HCT116 (cell line): Measurements from ENCODE around the gene KRTAP10-1. TPM values are rescaled to one million over a fixed set of nuclear protein-coding genes. Genes with fewer than 3 reads are reported as not detected.

Source experiments
- ATAC-seq: fragments of 200-7000 bp; cut with Tn5 transposase; 2 replicates; pipeline ENCODE4 v1.9.1; 2020; ENCODE audit warnings: mild to moderate bottlenecking, moderate library complexity
- BruUV-seq: library from RNA; stranded (reverse); fragments of 400-500 nt; replicated peaks from 2 replicates; lab custom pipeline; 2021; lab: Mats Ljungman, UMichigan
- CTCF ChIA-PET: fragments of 300-600 bp; sonication (Branson Sonifier 250); formaldehyde crosslinking; loops from one replicate; lab custom pipeline; 2021; ENCODE audit warnings: antibody characterized with exemption; lab: Charles Lee
- POLR2A ChIA-PET: fragments of 300-600, 350-600 bp; sonication (Branson Sonifier 250); formaldehyde crosslinking; loops from one replicate; lab custom pipeline; 2021; ENCODE audit warnings: antibody characterized with exemption; lab: Charles Lee
- RAD21 ChIA-PET, 2 experiments: fragments of 300-600 bp; sonication (Branson Sonifier 250); formaldehyde crosslinking; loops; one replicate each; lab custom pipeline; 2023; ENCODE audit warnings: low total read pairs in 2 of 2; ENCODE audit not compliant: uncharacterized antibody in 2 of 2, unreplicated experiment in 2 of 2, low non-redundant PET in 1 of 2; lab: Charles Lee
- DNase-seq: peaks from one replicate; pipeline ENCODE4 v3.0.0-alpha.2; 2010; ENCODE audit warnings: low read depth, low spot score
- H2AFZ ChIP-seq: fragments of 200-600 bp; shearing (Covaris generic), sonication (generic); 2 replicates; pipeline ENCODE4 v1.6.1; 2017; ENCODE audit warnings: low read depth, mixed run types, mixed read lengths, antibody characterized with exemption, low read length; ENCODE audit not compliant: poor library complexity, severe bottlenecking
- H3K27ac ChIP-seq: 2 replicates; pipeline ENCODE4 v1.5.1; 2012; ENCODE audit warnings: low read depth, low read length
- H3K27me3 ChIP-seq: fragments of 200-600 bp; sonication (generic); 2 replicates; pipeline ENCODE4 v1.6.1; 2016; ENCODE audit warnings: mixed run types, low read length, mixed read lengths; ENCODE audit not compliant: insufficient read depth
- H3K36me3 ChIP-seq, 2 experiments: fragments of 200-500 bp in 1 of 2; fragments of 200-600 bp in 1 of 2; sonication (Bioruptor generic) in 1 of 2; sonication (generic) in 1 of 2; 2 replicates each; pipeline versions ENCODE4 v1.5.1 to v1.6.1; 2014 to 2016; ENCODE audit warnings: low read length in 2 of 2, inconsistent platforms in 1 of 2, mixed read lengths in 1 of 2, mixed run types in 1 of 2; ENCODE audit not compliant: insufficient read depth in 2 of 2, control insufficient read depth in 1 of 2
- H3K4me1 ChIP-seq, 2 experiments: fragments of 200-600 bp in 1 of 2; sonication (generic) in 1 of 2; 2 replicates each; pipeline versions ENCODE4 v1.5.1 to v1.6.1; 2012 to 2017; ENCODE audit warnings: low read length in 2 of 2, inconsistent platforms in 1 of 2, mild to moderate bottlenecking in 1 of 2, mixed read lengths in 1 of 2, mixed run types in 1 of 2, moderate library complexity in 1 of 2; ENCODE audit not compliant: insufficient read depth in 2 of 2, control insufficient read depth in 1 of 2
- H3K4me2 ChIP-seq: fragments of 200-600 bp; sonication (generic); 2 replicates; pipeline ENCODE4 v1.6.1; 2017; ENCODE audit warnings: mixed run types, low read length, mixed read lengths
- H3K4me3 ChIP-seq, 2 experiments: fragments of 200-600 bp in 1 of 2; sonication (generic) in 1 of 2; replicated peaks in 1 of 2; 2 replicates each; pipeline ENCODE4 v1.5.1; 2011 to 2016; ENCODE audit warnings: low read length in 2 of 2, control low read depth in 1 of 2, low read depth in 1 of 2, mild to moderate bottlenecking in 1 of 2, mixed read lengths in 1 of 2, mixed run types in 1 of 2
- H3K79me2 ChIP-seq: fragments of 200-600 bp; sonication (generic); 2 replicates; pipeline ENCODE4 v1.6.1; 2017; ENCODE audit warnings: mild to moderate bottlenecking, mixed run types, low read length, moderate library complexity, mixed read lengths; ENCODE audit not compliant: insufficient read depth
- H3K9ac ChIP-seq: fragments of 200-600 bp; sonication (generic); 2 replicates; pipeline ENCODE4 v1.6.1; 2016; ENCODE audit warnings: low read length, mixed read lengths
- H3K9me2 ChIP-seq: fragments of 200-600 bp; sonication (generic), shearing (Covaris generic); 2 replicates; pipeline ENCODE4 v1.6.1; 2017; ENCODE audit warnings: mixed run types, mild to moderate bottlenecking, moderate library complexity; ENCODE audit not compliant: insufficient read depth
- H3K9me3 ChIP-seq, 2 experiments: fragments of 200-500 bp in 1 of 2; fragments of 200-600 bp in 1 of 2; sonication (Bioruptor generic) in 1 of 2; sonication (generic) in 1 of 2; 2 replicates each; pipeline ENCODE4 v1.6.1; 2014 to 2017; ENCODE audit warnings: low read length in 2 of 2, mixed read lengths in 2 of 2, inconsistent platforms in 1 of 2, low read depth in 1 of 2, mild to moderate bottlenecking in 1 of 2, mixed run types in 1 of 2, moderate library complexity in 1 of 2; ENCODE audit not compliant: control insufficient read depth in 1 of 2, insufficient read depth in 1 of 2
- H4K20me1 ChIP-seq: fragments of 200-600 bp; sonication (generic), shearing (Covaris generic); 2 replicates; pipeline ENCODE4 v1.6.1; 2017; ENCODE audit warnings: mixed run types, mild to moderate bottlenecking, moderate library complexity; ENCODE audit not compliant: insufficient read depth
- ATF3 ChIP-seq: IDR thresholded peaks from 2 replicates; pipeline ENCODE4 v1.6.1; 2012
- CBX3 ChIP-seq: IDR thresholded peaks from 2 replicates; pipeline ENCODE4 v1.6.1; 2012; ENCODE audit warnings: low read depth
- CEBPB ChIP-seq: IDR thresholded peaks from 2 replicates; pipeline ENCODE4 v1.6.1; 2012; ENCODE audit warnings: low read depth
- CTCF ChIP-seq, 3 experiments: fragments of 200-600 bp in 1 of 3; sonication (generic) in 1 of 3; IDR thresholded peaks in 2 of 3; conservative IDR thresholded peaks in 1 of 3; 2 replicates each; pipeline ENCODE4 v1.5.1; 2012 to 2017; ENCODE audit warnings: low read depth in 2 of 3, low read length in 2 of 3, antibody characterized with exemption in 1 of 3, borderline replicate concordance in 1 of 3, control low read depth in 1 of 3, mild to moderate bottlenecking in 1 of 3, mixed read lengths in 1 of 3, mixed run types in 1 of 3, moderate library complexity in 1 of 3; ENCODE audit not compliant: insufficient read depth in 1 of 3
- EGR1 ChIP-seq: IDR thresholded peaks from 2 replicates; pipeline ENCODE4 v1.6.1; 2012; ENCODE audit warnings: low read depth
- ELF1 ChIP-seq: IDR thresholded peaks from 2 replicates; pipeline ENCODE4 v1.6.1; 2012; ENCODE audit warnings: low read depth, borderline replicate concordance
- EZH2phosphoT487 ChIP-seq: fragments of 200-600 bp; IDR thresholded peaks from 2 replicates; pipeline ENCODE4 v1.6.1; 2018; ENCODE audit warnings: antibody characterized with exemption, borderline replicate concordance
- FOSL1 ChIP-seq: IDR thresholded peaks from 2 replicates; pipeline ENCODE4 v1.6.1; 2012; ENCODE audit warnings: low read depth
- JUND ChIP-seq: IDR thresholded peaks from 2 replicates; pipeline ENCODE4 v1.6.1; 2012
- POLR2A ChIP-seq: IDR thresholded peaks from 2 replicates; pipeline ENCODE4 v1.7.0; 2011; ENCODE audit warnings: borderline replicate concordance; ENCODE audit not compliant: insufficient read depth, insufficient read length; ENCODE audit errors: extremely low read depth
- POLR2AphosphoS5 ChIP-seq: IDR thresholded peaks from 2 replicates; pipeline ENCODE4 v1.6.1; 2011; ENCODE audit warnings: mild to moderate bottlenecking, low read depth, low read length, moderate library complexity
- RAD21 ChIP-seq: IDR thresholded peaks from 2 replicates; pipeline ENCODE4 v1.6.1; 2012; ENCODE audit warnings: low read depth, mild to moderate bottlenecking
- REST ChIP-seq: IDR thresholded peaks from 2 replicates; pipeline ENCODE4 v1.6.1; 2012; ENCODE audit warnings: low read depth
- SIN3A ChIP-seq: IDR thresholded peaks from 2 replicates; pipeline ENCODE4 v1.6.1; 2012; ENCODE audit warnings: low read depth
- SRF ChIP-seq: IDR thresholded peaks from 2 replicates; pipeline ENCODE4 v1.6.1; 2012; ENCODE audit warnings: low read depth
- TCF7L2 ChIP-seq: IDR thresholded peaks from 2 replicates; pipeline ENCODE4 v1.7.0; 2011; ENCODE audit warnings: borderline replicate concordance, inconsistent platforms; ENCODE audit not compliant: insufficient read depth, insufficient read length; ENCODE audit errors: extremely low read depth
- YY1 ChIP-seq: IDR thresholded peaks from 2 replicates; pipeline ENCODE4 v1.6.1; 2011; ENCODE audit warnings: low read length, low read depth, moderate library complexity, mild to moderate bottlenecking; ENCODE audit not compliant: insufficient replicate concordance; ENCODE audit errors: extremely low read depth
- ZBTB33 ChIP-seq: IDR thresholded peaks from 2 replicates; pipeline ENCODE4 v1.6.1; 2011; ENCODE audit warnings: mild to moderate bottlenecking, low read length, moderate library complexity; ENCODE audit not compliant: insufficient replicate concordance; ENCODE audit errors: extremely low read depth
- ZFX ChIP-seq: fragments of 450-650 bp; IDR thresholded peaks from 2 replicates; pipeline ENCODE4 v1.6.1; 2017
- ZNF274 ChIP-seq: fragments of 200-500 bp; sonication (Bioruptor generic); IDR thresholded peaks from 2 replicates; pipeline ENCODE4 v1.6.1; 2014; ENCODE audit warnings: mild to moderate bottlenecking, low read depth, low read length, inconsistent platforms
- intact Hi-C: fragments of 100-400 bp; cut with micrococcal nuclease; formaldehyde crosslinking; loops from 2 replicates; pipeline ENCODE4 v1.10.0; 2022
- total RNA-seq: library from RNA; stranded (reverse); gene quantifications from one replicate; pipeline ENCODE4 v1.2.1, GENCODE V29; 2021; ENCODE audit not compliant: unreplicated experiment

Gene KRTAP10-1
- total RNA-seq, 1 experiment from 2014 or later = not detected

GRCh38 chr21:44527983-44528633 lies 11.9 kb downstream of the KRTAP10-1 start:
- Histone ChIP-seq H3K9ac (no peak overlapping the region), H3K4me1 (no peaks in the 10 kb centered on the region), H3K9me2 (no peaks in the 10 kb centered on the region), H4K20me1 (no peaks in the 10 kb centered on the region), H3K4me3 (no peak overlapping the region), H3K79me2 (no peaks in the 10 kb centered on the region), H2AFZ (no peak overlapping the region), H3K4me2 (no peak overlapping the region), H3K27me3 (no peaks in the 10 kb centered on the region), H3K27ac (no peak overlapping the region), H3K36me3 (no peaks in the 10 kb centered on the region), H3K9me3 (peaks cover 4 to 15% of the 10 kb centered on the region in 2 experiments; a peak in 1 of 4 replicates)
- BruUV-seq = no TSS peak
- DNase-seq (no peak), ATAC-seq (no peak)
- ChIA-PET RAD21 (no interaction called here), POLR2A (no interaction called here), CTCF (no interaction called here)
- TF ChIP-seq ZNF274 = no peak
- no peak for TF ChIP-seq TCF7L2
- no peak for TF ChIP-seq ELF1
- TF ChIP-seq JUND = no peak
- no peak for TF ChIP-seq FOSL1
- no peak for TF ChIP-seq REST
- TF ChIP-seq CEBPB = no peak
- TF ChIP-seq ZFX = no peak
- no peak for TF ChIP-seq SRF
- TF ChIP-seq ZBTB33 = no peak
- TF ChIP-seq EZH2phosphoT487 = no peak
- TF ChIP-seq CBX3 = no peak
- TF ChIP-seq RAD21 = no peak
- no peak for TF ChIP-seq ATF3
- TF ChIP-seq EGR1 = no peak
- TF ChIP-seq CTCF (IDR thresholded peaks at IDR 0.05 in 2 of 3, conservative IDR thresholded peaks at IDR 0.05 in 1 of 3; ENCODE audit: borderline replicate concordance in 1 of 3, insufficient read depth in 1 of 3, low read depth in 2 of 3, low read length in 2 of 3) = no peak
- no peak for TF ChIP-seq POLR2A
- no peak for TF ChIP-seq YY1
- TF ChIP-seq SIN3A = no peak
- no peak for TF ChIP-seq POLR2AphosphoS5
- intact Hi-C loops = no loop called here
